Fibroblast of skin of left quadriceps (primary cell): ENCODE results near the gene AXIN1.

Experiments
- DNase-seq, 2 experiments: peaks; one replicate each; pipeline ENCODE4 v3.0.0-alpha.2; 2013; ENCODE audit warnings: low read depth in 2 of 2

AXIN1 gene

DNA sequence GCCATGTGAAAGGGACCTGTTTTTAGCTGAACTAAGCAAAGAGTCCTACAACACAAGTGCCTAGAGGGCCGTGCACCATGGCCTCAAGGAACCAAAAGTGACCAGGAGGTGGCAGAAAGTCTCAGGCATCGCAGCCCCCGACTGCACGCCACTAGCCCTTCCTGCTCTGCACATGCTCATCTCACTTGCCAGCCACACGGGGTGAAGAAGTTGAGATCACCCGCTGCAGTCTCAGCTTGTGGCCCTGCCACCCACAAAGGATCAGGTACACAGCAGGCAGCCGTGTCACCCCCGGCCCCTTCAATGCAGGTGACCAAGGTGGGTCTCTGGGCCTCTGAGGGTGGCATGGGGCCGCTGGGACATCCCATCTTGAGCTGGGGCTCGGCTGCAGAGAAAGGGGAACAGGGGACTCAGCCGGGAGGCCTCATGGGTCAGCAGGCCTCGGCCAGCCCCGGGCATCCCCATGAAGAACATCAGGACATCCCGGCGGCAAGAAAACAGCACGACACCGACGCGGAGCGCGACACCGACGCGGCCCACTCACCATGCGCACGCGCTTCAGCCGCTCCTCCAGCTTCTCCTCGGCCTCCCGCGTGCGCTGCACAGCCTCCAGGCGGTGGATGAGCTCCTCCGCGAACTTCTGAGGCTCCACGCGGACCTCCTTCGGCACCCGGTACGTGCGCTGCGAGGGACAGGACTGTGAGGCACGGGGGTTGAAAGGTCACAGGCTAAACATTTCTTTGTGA is 48.6 kb downstream of the AXIN1 start:
- no peak for DNase-seq

DNA sequence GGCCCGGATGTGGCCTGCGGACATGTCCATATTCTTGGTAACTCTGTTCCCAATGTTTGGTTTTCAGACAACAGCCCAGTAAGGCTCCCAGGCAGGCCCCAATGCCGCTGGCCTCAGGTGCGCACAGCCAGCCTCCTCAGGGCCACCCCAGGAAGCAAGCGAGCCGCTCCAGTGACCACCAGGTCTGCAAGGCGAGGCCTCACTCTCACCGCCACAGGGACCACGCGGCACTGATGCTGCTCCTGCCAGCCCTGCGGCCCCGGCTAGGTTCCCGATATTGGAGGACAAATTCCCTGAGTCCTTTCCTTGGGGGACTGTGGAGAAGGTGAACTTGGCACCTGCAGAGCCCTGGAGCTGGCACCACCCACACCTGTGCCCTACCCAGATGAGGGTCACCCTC is 50.6 kb downstream of the AXIN1 start:
- no peak for DNase-seq

DNA sequence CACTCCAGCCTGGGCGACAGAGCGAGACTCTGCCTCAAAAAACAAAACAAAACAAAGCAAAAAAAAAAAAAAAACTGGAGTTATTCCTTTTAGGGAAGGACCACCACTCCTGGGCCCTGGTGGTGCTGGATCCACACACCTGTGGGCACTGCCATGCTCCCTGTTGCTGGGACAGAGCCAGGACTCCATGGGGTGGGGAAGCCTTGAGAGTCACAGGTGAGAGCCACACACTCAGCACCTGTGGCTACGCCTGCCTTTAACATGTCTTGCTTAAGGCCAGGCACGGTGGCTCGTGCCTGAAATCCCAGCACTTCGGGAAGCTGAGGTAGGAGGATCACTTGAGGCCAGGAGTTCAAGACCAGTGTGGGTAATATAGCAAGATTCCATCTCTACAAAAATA is 51.3 kb downstream of the AXIN1 start:
- DNase-seq: no peak

DNA sequence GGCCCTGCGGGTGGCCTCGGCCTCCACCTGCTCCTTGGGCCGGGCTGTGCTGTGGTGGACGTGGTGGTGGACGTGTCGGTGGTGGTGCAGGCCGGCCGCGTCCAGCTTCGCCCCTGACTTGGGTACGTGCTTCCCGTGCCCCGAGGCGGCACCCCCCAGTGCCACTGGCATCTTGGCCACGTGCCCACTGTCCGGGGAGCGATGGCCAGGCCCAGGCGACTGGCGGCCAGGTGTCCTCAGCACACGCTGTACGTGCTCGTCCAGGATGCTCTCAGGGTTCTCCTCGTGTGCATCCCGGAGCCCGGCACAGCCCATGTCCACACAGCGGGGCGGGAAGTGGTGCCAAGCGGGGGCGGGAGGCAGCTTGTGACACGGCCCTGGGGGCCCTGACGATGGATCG is 54.7 kb downstream of the AXIN1 start:
- DNase-seq: no peak

DNA sequence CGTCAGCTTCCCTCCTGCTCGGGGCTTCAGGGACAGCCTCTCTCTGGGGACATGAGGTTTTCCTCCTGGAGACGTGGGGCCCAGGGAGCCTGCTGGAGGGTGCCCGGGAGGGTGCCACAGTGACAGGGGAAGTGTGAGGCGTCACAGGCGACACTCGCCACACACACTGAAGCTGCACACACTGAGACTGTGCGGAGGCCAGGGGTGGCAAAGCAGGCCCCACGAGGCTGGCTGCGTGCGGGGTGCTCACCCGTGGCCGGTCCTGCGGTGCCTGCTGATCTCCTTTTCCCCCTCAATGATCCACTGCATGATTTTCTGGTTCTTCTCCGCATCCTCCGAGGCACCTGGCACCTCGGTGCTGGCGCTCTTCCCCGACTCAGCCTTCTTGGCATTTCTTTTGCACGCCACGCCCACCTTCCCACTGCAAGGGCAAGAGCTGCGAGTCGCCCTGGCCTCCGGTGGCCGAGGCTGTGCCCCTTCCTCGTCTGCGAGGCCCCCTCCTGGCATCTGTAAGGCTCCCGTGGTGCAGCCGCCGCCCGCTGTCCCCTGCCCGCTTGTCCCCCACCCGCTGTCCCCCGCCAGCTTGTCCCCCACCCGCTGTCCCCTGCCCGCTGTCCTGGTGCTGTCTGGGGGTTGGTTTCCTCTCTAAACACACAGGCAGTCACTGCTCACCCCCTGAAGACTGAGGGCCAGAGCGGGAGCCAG is 55.6 kb downstream of the AXIN1 start:
- no peak for DNase-seq

DNA sequence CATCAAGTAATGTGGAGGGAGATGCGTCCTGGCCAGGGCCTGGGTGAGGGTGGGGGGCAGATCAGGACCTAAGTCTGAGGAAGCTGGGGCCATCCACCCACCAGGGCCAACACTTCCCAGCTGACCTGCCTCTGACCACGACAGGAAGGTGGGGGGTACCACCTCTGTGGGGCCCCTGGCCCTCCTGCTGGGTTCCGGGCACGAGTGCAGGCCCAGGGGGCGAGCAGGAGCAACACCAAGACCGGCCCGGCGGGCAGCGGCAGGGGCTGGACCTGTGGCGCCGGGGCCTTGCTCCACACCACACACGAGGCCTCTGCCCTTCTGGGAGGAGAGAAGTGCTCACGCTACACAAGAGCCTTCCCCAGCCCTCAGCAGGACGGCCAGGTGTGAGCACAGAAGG is 56.2 kb downstream of the AXIN1 start:
- DNase-seq: no peak

DNA sequence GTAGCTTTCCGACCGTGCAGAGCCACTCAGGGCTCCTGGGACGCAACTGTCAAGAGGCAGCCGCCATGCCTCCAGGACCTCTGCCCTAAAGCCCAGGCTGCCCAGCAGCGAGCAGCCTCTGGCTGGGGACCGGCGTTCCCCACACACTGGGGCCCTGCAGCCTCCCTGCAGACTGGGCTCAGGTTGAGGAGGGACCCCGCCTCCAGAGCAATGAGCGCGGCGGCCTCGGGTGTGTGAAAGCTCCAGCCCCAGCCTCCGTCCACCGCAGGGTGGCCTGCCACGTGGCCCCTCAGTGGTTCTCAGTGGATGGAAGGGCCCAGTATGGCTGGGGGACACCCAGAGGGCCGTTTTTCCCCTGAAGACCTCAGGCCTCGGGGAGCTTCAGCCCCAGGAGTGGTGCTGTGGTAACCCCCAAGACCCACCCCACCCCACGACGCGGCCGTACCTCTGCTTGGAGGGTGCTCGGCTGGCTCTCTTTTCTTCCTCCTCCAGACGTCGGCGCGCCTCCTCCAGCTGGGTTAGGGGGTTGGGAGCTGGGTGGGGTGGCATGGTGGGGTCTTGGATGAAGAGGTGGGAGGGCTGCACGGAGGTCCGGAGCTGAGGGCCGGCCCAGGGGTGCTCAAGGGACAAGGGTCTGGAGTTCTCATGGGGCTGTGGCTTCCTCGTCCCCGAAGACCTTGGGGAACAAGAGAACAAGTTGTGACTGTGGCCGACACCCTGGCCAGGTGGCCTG is 59.3 kb downstream of the AXIN1 start:
- no peak for DNase-seq

DNA sequence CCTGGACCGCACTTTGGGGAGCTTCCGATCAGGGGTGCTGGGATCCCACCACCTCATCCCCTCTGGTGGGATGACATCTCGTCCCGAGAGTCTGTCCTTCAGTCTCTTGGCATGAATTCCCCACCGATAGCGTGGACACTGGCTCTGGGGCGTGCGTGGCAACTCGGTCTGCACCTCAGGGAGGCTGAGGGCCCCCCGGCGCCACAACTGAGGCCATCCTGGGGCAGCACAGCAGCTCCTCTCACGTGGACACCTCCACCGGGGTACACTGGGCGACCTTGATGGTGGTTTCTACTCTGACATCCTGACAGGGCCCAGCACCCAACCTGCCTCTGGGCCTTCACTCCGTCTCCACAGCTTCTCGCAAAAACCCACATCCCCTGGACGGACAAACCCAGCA is 61.0 kb downstream of the AXIN1 start:
- no peak for DNase-seq

DNA sequence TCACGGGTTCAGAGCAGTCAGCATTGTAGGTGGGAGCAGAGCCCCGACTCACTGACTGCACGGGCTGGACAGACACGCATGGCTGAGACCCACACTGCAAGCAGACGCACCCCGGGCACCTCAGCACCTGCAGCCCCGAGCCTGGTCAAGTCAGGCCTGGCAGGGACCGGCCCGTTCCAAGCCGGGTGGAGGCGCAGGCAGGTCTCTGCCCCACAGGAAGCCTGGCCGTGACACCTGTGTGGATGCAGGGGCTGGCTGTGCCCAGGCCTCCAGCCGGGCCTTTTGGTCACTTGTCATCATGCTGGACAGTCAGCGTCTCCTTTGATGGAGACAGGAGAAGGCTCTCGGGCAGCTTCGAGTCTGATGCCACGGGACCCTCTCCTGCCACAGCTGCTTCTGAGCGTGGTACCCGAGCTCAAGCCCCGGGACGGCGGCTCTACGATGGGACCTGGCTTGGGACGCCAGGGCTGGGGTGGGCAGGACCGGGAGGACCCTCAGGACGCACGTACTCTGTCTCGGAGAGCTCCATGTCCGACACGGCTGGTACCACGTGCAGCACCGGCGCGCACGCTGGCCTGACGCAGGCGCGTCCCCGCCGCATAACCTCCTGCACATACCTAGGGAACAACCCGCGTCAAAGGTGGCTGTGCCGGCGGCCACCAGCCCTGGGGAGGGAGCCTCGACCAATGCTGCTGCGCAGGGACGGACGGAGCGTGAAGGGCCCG is 61.7 kb downstream of the AXIN1 start:
- no peak for DNase-seq

DNA sequence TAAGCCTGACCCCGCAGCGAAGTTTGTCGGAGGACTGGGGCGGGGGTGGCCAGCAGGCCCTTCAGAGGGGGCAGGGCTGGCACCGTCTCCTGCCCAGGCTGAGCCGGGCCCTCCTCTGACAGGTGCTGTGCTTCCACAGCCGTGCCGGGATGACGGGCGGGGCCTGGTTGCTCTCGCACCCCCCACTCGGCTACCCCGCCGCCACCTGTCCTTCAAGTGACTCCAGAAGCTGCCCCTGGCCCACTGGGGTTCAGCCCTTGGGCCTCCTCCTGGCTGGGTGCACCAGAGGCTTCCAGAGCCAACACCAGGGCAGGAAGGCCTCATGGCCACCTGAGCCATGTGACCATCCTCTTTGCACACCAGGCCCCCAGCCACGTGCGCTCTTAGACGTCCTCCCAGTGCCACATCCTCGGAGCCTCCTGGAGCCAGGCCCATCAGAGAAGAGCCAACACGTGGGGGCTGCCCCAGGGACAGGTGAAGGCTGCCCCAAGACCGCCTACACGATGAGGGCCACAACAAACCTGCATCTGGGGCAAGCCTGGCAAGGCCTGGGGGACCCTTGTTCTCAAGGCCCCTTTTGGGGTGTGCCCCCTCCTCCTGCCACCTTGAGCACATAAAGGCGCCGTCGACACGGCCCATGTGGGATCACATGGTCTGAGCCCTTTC is 62.4 kb downstream of the AXIN1 start:
- no peak for DNase-seq

DNA sequence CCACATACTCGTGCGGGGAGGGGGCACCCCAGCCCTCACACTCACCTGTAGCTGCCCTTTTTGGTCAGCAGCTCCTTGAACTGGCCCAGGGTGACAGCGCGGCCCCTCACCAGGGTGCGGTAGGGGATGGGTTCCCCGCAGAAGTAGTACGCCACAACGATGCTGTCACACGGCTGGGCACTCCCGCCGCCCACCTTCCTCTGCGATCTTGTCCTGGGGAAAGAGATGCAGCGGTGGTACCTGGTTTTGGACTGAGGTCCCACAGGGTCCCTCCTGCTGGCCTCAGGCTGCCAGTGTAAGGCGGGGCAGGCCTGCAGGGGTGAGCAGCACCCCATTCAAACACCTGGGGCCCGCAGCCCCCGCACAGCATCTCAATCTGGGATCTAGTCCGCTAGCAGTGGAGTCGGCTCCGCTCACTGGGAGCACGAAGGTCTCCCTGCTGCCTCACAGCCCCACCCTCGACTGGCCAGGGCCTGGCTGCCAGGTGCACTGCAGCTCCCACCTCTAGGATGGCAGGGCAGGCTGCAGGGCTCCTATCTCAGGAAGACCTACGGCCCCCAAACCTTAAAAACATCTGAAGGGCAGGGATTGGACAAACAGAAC is 63.0 kb downstream of the AXIN1 start:
- DNase-seq: no peak

DNA sequence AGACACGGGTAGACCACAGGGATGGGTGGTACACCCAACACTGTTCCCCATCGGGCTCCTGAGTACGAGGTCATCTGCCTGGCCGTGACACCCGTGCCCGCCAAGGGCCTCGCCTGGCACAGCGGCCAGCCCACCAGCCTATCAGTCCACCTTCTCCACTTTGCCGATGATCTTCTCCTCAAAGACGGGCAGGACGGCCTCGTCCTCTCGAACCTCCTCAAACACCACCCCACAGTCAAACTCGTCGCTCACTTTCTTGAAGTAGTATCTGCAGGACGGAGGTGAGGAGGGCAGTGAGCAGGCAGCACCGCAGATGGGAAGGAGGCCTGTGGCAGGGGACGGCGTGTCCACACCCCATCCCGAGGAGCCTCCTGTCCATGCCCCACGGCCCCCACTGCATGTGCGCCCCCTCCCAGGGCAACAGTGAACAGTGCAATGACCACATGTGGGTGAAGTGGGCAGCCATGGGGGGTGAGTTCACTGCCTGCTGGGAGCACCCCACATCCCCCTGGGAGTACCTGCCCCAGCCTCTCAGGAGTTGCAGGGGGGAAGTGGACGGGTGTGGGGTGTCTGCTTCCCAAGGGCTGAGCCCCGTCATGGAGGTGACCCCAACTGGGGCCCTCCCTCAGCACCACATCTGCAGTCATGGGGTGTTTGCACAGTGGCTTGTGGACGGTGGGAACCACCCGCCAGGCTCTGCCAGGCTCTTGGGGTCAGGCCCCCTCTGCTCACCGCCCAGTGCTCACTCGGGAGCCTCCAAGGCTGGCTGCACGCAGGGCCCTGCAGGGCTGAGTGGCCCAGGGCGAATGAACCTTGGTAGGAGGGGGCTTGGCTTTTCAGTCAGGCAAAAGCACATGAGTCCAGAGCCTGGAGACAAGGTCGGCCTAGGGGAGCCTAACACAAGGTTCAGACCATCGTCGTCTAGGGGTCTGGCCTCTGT is 64.3 kb downstream of the AXIN1 start:
- no peak for DNase-seq

DNA sequence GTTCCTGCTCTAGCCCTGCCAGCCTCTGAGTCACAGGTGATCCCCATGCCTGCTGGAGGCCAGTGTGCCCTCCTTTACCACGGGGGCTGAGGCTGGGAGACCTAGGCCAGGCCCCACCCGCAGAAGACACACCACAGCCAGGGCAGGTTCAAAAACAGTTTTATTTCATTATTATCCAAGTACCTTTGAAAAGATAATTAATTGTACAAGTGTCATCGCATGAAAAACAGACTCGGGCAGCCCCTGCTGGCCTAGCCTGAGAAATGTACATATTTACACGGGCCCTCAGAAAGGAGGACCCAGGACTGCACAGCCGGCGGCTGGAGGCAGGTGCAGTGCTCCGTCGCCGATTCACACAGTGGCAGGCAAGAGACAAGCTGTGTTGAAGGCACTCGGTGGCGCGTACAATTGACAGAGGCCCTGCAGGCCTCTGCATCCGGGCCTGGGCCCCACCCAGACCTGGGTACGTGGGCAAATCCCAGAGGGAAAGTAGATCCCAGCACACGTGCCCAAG is 65.2 kb downstream of the AXIN1 start:
- no peak for DNase-seq

DNA sequence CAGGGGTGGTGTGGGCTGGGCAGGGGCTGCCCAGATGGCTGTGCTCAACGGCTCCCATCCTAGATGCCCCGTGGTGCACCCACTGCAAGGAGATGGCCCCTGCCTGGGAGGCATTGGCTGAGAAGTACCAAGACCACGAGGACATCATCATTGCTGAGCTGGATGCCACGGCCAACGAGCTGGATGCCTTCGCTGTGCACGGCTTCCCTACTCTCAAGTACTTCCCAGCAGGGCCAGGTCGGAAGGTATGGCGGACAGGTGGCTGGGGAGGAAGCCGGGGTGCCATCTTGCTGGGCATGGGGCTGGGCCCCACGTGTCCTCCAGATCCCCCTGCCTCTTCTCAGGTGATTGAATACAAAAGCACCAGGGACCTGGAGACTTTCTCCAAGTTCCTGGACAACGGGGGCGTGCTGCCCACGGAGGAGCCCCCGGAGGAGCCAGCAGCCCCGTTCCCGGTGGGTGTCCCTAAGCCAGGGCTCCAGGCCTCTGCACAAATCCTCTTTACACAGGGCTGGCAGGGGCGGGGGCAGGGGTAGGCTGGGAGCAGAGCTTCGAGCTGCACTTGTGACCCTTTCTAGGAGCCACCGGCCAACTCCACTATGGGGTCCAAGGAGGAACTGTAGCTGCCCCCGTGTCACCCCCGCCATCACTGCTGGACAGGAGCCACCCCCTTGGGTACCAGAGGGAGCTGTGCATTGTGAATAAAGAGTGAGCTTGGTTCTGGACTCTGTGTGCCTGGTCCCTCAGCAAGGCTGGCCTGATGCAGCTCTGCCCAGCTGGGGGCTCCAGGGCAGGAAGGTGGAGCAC is 65.8 kb downstream of the AXIN1 start:
- no peak for DNase-seq

DNA sequence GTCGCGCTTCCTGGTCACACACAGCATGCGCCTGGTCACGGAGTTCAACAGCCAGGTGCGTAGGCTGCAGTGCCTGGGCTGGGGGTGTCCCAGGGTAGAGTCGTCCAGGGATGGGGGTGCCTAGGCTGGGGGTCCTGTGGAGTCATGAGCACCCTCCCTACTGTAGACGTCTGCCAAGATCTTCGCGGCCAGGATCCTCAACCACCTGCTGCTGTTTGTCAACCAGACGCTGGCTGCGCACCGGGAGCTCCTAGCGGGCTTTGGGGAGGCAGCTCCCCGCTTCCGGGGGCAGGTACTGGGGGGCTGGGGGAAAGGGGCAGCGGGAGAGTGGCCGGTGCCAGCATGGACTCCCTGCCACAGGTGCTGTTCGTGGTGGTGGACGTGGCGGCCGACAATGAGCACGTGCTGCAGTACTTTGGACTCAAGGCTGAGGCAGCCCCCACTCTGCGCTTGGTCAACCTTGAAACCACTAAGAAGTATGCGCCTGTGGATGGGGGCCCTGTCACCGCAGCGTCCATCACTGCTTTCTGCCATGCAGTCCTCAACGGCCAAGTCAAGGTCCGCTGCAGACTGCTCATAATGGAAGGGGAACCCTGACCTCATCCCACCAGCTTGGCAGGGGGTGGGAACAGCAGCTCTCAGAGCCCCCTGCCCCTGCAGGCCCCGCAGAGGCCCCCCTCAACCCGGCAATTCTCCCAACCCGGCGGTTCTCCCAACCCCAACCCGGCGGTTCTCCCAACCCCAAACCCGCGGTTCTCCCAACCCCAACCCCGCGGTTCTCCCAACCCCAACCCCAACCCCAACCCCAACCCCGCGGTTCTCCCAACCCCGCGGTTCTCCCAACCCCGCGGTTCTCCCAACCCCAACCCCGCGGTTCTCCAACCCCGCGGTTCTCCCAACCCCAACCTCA is 67.1 kb downstream of the AXIN1 start:
- no peak for DNase-seq

DNA sequence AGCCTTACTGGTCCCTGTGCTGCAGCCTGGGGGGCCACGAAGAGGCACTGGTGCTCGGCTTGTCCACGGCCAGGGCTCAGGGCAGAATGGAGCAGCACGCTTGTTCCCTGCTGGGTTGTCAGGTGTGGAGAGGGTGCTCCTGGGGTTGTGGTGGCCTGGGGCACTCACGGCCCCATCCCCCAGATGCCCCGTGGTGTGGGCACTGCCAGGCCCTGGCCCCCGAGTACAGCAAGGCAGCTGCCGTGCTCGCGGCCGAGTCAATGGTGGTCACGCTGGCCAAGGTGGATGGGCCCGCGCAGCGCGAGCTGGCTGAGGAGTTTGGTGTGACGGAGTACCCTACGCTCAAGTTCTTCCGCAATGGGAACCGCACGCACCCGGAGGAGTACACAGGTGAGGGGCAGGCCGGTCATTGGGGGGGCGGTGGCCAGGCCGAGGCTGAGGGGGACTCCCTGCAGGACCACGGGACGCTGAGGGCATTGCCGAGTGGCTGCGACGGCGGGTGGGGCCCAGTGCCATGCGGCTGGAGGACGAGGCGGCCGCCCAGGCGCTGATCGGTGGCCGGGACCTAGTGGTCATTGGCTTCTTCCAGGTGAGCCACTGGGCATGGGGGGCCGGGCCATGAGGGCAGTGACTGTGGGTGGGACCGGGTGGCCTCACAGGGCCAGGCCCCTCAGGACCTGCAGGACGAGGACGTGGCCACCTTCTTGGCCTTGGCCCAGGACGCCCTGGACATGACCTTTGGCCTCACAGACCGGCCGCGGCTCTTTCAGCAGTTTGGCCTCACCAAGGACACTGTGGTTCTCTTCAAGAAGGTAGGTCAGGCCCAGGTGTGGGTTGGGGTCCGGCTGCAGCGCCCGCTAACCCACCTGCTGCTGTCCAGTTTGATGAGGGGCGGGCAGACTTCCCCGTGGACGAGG is 68.1 kb downstream of the AXIN1 start:
- DNase-seq: no peak
